Keratinocyte (primary cell): ENCODE results near the gene INPP5A.

Experiments used
- EZH2 ChIP-seq: IDR thresholded peaks from one replicate; pipeline ENCODE4 v1.6.1; 2012; ENCODE audit warnings: inconsistent platforms, mild to moderate bottlenecking, low read length, moderate library complexity
- TF ChIP-seq, protein P1 (sequence below), 3 experiments: IDR thresholded peaks in 1 of 3; conservative IDR thresholded peaks in 1 of 3; optimal IDR thresholded peaks in 1 of 3; 2 replicates in 2 of 3; 3 replicates in 1 of 3; pipeline versions ENCODE3 to v1.5.1; 2011; ENCODE audit warnings: low read length in 3 of 3, mild to moderate bottlenecking in 3 of 3, moderate library complexity in 2 of 3, control low read depth in 1 of 3, inconsistent platforms in 1 of 3; ENCODE audit not compliant: insufficient read depth in 2 of 3; ENCODE audit errors: extremely low read depth in 1 of 3

- no peak for TF ChIP-seq EZH2
- TF ChIP-seq, protein P1, sequence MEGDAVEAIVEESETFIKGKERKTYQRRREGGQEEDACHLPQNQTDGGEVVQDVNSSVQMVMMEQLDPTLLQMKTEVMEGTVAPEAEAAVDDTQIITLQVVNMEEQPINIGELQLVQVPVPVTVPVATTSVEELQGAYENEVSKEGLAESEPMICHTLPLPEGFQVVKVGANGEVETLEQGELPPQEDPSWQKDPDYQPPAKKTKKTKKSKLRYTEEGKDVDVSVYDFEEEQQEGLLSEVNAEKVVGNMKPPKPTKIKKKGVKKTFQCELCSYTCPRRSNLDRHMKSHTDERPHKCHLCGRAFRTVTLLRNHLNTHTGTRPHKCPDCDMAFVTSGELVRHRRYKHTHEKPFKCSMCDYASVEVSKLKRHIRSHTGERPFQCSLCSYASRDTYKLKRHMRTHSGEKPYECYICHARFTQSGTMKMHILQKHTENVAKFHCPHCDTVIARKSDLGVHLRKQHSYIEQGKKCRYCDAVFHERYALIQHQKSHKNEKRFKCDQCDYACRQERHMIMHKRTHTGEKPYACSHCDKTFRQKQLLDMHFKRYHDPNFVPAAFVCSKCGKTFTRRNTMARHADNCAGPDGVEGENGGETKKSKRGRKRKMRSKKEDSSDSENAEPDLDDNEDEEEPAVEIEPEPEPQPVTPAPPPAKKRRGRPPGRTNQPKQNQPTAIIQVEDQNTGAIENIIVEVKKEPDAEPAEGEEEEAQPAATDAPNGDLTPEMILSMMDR (optimal IDR thresholded peaks at IDR 0.05 in 1 of 3, IDR thresholded peaks at IDR 0.05 in 1 of 3, conservative IDR thresholded peaks at IDR 0.05 in 1 of 3; ENCODE audit: extremely low read depth in 1 of 3, insufficient read depth in 2 of 3, low read length in 3 of 3): no peak
These were observed 185.9 kb downstream of the INPP5A start for GRCh38 chr10:132723330-132723970.
